GM23338 (cell line): ENCODE measurements around the gene SALL2. TPM values are rescaled to one million over a fixed set of nuclear protein-coding genes. Genes with fewer than 3 reads are reported as not detected.

ENCODE experiments used
- ATAC-seq: fragments of 200-7000 bp; cut with Tn5 transposase; 3 replicates; pipeline ENCODE4 v1.9.1; 2020
- DNase-seq: peaks from one replicate; pipeline ENCODE4 v3.0.0-alpha.2; 2015; ENCODE audit warnings: low spot score
- H2AFZ ChIP-seq: fragments of 200-600 bp; sonication (generic); 2 replicates; pipeline ENCODE4 v1.8.0; 2016; ENCODE audit warnings: antibody characterized with exemption, mild to moderate bottlenecking, moderate library complexity
- H3F3A ChIP-seq: fragments of 200-600 bp; sonication (generic); replicated peaks from 2 replicates; pipeline ENCODE4 v1.8.0; 2017; ENCODE audit warnings: antibody characterized with exemption, mixed run types, low read depth
- H3K27ac ChIP-seq: fragments of 200-600 bp; sonication (generic); 2 replicates; pipeline ENCODE4 v1.6.1; 2016; ENCODE audit warnings: low read depth
- H3K27me3 ChIP-seq: fragments of 200-600 bp; sonication (generic); 2 replicates; pipeline ENCODE4 v1.8.0; 2016; ENCODE audit warnings: mild to moderate bottlenecking, mixed run types, moderate library complexity; ENCODE audit not compliant: insufficient read depth
- H3K36me3 ChIP-seq: fragments of 200-600 bp; sonication (generic); 2 replicates; pipeline ENCODE4 v1.8.0; 2016; ENCODE audit warnings: mild to moderate bottlenecking; ENCODE audit not compliant: insufficient read depth
- H3K4me1 ChIP-seq: fragments of 200-600 bp; sonication (generic); 2 replicates; pipeline ENCODE4 v1.8.0; 2016; ENCODE audit warnings: mild to moderate bottlenecking, moderate library complexity; ENCODE audit not compliant: insufficient read depth
- H3K4me2 ChIP-seq: fragments of 200-600 bp; sonication (generic); 2 replicates; pipeline ENCODE4 v1.7.1; 2017; ENCODE audit warnings: mixed run types
- H3K4me3 ChIP-seq: fragments of 200-600 bp; sonication (generic); 2 replicates; pipeline ENCODE4 v1.6.1; 2016; ENCODE audit warnings: mixed run types
- H3K79me2 ChIP-seq: fragments of 200-600 bp; sonication (generic); replicated peaks from 2 replicates; pipeline ENCODE4 v1.8.0; 2017; ENCODE audit warnings: mild to moderate bottlenecking; ENCODE audit not compliant: insufficient read depth
- H3K9me2 ChIP-seq: fragments of 200-600 bp; sonication (generic); 2 replicates; pipeline ENCODE4 v1.8.0; 2017; ENCODE audit not compliant: insufficient read depth
- H4K20me1 ChIP-seq: fragments of 200-600 bp; sonication (generic); replicated peaks from 2 replicates; pipeline ENCODE4 v1.8.0; 2017; ENCODE audit warnings: mild to moderate bottlenecking; ENCODE audit not compliant: insufficient read depth
- H3K27ac Mint-ChIP-seq: 2 replicates; pipeline ENCODE4 v1.8.0; 2020; ENCODE audit warnings: inconsistent platforms, mild to moderate bottlenecking, moderate library complexity, mixed read lengths
- H3K27me3 Mint-ChIP-seq: 3 replicates; pipeline ENCODE4 v1.8.0; 2022; ENCODE audit warnings: low read depth, mild to moderate bottlenecking, moderate library complexity, mixed read lengths, inconsistent platforms; ENCODE audit not compliant: insufficient read depth, poor library complexity
- H3K36me3 Mint-ChIP-seq: 3 replicates; pipeline ENCODE4 v1.8.0; 2021; ENCODE audit warnings: low read depth, mild to moderate bottlenecking, inconsistent platforms, moderate library complexity, mixed read lengths
- H3K4me1 Mint-ChIP-seq: 3 replicates; pipeline ENCODE4 v1.8.0; 2020; ENCODE audit warnings: mild to moderate bottlenecking, inconsistent platforms, mixed read lengths
- H3K4me3 Mint-ChIP-seq: 3 replicates; pipeline ENCODE4 v1.8.0; 2021; ENCODE audit warnings: moderate library complexity, mild to moderate bottlenecking, inconsistent platforms, mixed read lengths
- H3K9me3 Mint-ChIP-seq: 3 replicates; pipeline ENCODE4 v1.8.0; 2020; ENCODE audit warnings: moderate library complexity, mild to moderate bottlenecking, inconsistent platforms, mixed read lengths
- CREB1 ChIP-seq: fragments of 250-450 bp; sonication (Bioruptor Pico); IDR thresholded peaks from 2 replicates; pipeline ENCODE4 v1.5.0; 2020; ENCODE audit warnings: low read depth, mild to moderate bottlenecking, moderate library complexity
- CTCF ChIP-seq, 2 experiments: fragments of 200-600 bp in 1 of 2; sonication (generic) in 1 of 2; conservative IDR thresholded peaks; 2 replicates each; pipeline versions ENCODE4 v1.5.1 to v1.6.1; 2016 to 2017; ENCODE audit warnings: antibody characterized with exemption in 2 of 2, low read depth in 2 of 2, mild to moderate bottlenecking in 2 of 2, moderate library complexity in 1 of 2
- EZH2 ChIP-seq: fragments of 200-600 bp; sonication (generic); IDR thresholded peaks from one replicate; pipeline ENCODE4 v1.8.0; 2017; ENCODE audit warnings: antibody characterized with exemption, mild to moderate bottlenecking, low read depth; ENCODE audit not compliant: unreplicated experiment
- EZH2phosphoT487 ChIP-seq: fragments of 200-600 bp; sonication (generic); IDR thresholded peaks from one replicate; pipeline ENCODE4 v1.8.1; 2018; ENCODE audit warnings: antibody characterized with exemption; ENCODE audit not compliant: unreplicated experiment
- JUNB ChIP-seq: IDR thresholded peaks from one replicate; pipeline ENCODE4 v1.6.1; 2016; ENCODE audit warnings: antibody characterized with exemption; ENCODE audit not compliant: unreplicated experiment
- NANOG ChIP-seq: IDR thresholded peaks from 2 replicates; pipeline ENCODE4 v1.6.1; 2016; ENCODE audit warnings: antibody characterized with exemption, borderline replicate concordance
- REST ChIP-seq: IDR thresholded peaks from one replicate; pipeline ENCODE4 v1.6.1; 2018; ENCODE audit warnings: antibody characterized with exemption; ENCODE audit not compliant: unreplicated experiment
- STAT1 ChIP-seq: IDR thresholded peaks from one replicate; pipeline ENCODE4 v1.6.1; 2016; ENCODE audit warnings: antibody characterized with exemption; ENCODE audit not compliant: unreplicated experiment
- ZNF462 ChIP-seq: fragments of 250-450 bp; sonication (Bioruptor Pico); IDR thresholded peaks from 2 replicates; pipeline ENCODE4 v1.5.0; 2020; ENCODE audit warnings: mild to moderate bottlenecking, moderate library complexity
- polyA plus RNA-seq: library from polyadenylated mRNA; unstranded; fragments of >200 nt; fragmentation: Nextera tagmentation; extraction: Ambion mirVana; gene quantifications from 2 replicates; pipeline ENCODE4 v1.2.1, GENCODE V29; 2016
- total RNA-seq: library from RNA; depleted of rRNA; stranded (reverse); fragments of >200 nt; shearing (Covaris generic); gene quantifications from 2 replicates; pipeline ENCODE4 v1.2.3, GENCODE V29; 2014

The SALL2 gene
- total and polyA plus RNA-seq, 2 experiments from 2014 or later: 121 to 281 TPM

- TF ChIP-seq ZNF462 (CRISPR knock-in tag) (no peak), EZH2 (no peak), NANOG (no peak), EZH2phosphoT487 (no peak), JUNB (no peak), STAT1 (no peak)
Measured at GRCh38 chr14:21575661-21576060, 49.5 kb upstream of the SALL2 start (continued).

GRCh38 chr14:21572604-21573003 lies 46.5 kb upstream of the SALL2 start:
- Histone ChIP-seq H3K4me1 (no peaks in the 10 kb centered on the region), H3K79me2 (no peaks in the 10 kb centered on the region), H3K27me3 (no peaks in the 10 kb centered on the region), H3F3A (no peaks in the 10 kb centered on the region), H3K27ac (no peak overlapping the region), H3K9me2 (no peaks in the 10 kb centered on the region), H3K4me2 (no peak overlapping the region), H3K4me3 (no peak overlapping the region), H3K36me3 (no peaks in the 10 kb centered on the region), H4K20me1 (no peaks in the 10 kb centered on the region), H2AFZ (no peak overlapping the region)
- Mint-ChIP-seq H3K9me3 (peaks cover 9% of the 10 kb centered on the region), H3K4me3 (no peak overlapping the region), H3K27me3 (peaks cover 9% of the 10 kb centered on the region), H3K27ac (no peak overlapping the region), H3K36me3 (0 out of 3 replicates have a peak, but pooled peaks cover 2% of the 10 kb centered on the region), H3K4me1 (no peaks in the 10 kb centered on the region)
- DNase-seq (no peak), ATAC-seq (no peak)
- TF ChIP-seq NANOG (no peak), REST (no peak), JUNB (no peak), CREB1 (CRISPR knock-in tag) (no peak), CTCF (conservative IDR thresholded peaks at IDR 0.05; ENCODE audit: low read depth in 2 of 2) (no peak)
